ENCODE data around the gene C11orf24. TPM values are rescaled to one million over a fixed set of nuclear protein-coding genes. Genes with fewer than 3 reads are reported as not detected.

Gene C11orf24
- total RNA-seq, 2 donors from 2014 or later: 68.8 to 76.3 TPM

DNA sequence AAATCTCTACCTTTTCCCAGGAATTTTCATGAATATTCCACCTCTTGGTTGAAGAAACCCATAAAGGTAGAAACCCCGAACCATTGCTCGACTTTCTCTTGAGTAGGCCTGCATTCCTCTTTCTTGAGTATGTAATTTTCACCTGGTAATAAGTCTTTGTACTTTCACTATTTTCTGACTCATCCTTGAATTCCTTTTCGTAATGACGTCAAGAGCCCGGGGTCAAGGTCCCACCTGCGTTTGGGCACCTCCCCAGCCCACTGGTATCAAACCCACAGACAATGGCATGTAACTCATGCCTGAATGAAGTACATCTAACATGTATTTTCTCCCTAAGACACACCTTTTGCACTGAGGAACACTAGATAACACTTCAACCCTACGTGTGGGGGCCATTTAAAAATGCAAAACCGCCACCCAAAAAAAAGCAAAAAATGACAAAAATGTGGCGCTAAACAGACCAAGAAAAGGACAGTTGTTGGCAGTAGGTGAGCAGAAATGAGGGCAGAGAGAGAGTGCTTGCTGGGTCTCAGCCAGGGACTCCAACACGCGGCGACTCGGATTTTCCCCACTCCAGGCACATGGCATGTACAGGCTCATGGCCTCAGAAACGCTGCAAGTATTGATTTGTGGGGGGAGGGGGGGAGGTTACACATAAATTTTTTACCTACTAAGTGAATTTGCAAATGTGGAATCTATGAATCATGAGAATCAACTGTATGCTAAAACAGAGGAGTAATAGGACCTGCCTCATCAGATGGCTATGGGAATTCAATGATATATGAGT lies 4.1 kb upstream of the C11orf24 start:
- ATAC-seq (no peak), DNase-seq (no peak)
- intact Hi-C loops (cut with DNase I, micrococcal nuclease): no loop called here

DNA sequence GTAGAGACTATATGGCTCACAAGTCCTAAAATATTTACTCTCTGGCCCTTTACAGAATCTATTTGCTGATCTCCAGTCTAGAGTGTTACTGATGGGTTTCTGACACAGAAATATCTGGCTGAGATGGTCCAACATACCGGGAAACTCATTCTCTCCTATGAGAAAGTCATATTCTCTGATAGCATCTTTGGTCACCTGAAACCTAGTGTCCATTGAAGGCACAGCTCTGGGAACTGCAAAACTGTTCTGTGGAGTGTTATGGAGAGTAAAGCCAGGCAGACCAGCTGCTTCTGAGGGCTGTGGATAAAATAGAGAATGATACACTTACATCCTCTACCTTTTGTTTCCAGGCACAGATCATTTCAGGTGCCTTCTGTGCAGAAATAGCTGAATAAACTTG lies 2.5 kb upstream of the C11orf24 start:
- intact Hi-C loops (cut with DNase I, micrococcal nuclease): no loop called here
- no peak for ATAC-seq
- DNase-seq: no peak

DNA sequence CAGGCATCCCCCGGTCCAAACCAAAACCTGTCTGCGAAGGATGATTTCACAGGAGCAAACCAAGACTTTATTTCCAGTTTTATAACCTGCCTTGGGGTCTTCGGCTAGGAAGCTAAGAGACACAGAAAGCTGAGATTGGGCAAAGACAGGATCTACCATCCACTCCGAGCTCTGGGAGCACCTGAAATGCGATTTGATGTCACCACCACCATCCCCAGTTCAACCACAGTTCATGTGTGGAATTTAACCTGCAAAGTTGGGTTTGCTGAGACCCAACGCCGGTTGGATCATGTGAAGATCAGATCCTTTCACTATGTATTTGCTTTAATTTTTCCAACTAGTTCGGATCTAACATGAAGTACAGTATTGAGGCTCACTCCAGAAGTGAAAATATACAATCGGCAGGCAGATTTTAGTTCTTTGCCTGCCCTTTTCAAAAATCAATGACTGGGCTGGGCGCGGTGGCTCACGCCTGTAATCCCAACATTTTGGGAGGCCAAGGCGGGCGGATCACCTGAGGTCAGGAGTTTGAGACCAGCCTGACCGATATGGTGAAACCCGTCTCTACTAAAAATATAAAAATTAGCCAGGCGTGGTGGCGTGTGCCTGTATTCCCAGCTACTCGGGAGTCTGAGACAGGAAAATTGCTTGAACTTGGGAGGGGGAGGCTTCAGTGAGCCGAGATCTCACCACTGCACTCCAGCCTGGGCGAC lies 1.4 kb upstream of the C11orf24 start:
- ATAC-seq (no peak), DNase-seq (no peak)
- intact Hi-C loops (cut with DNase I, micrococcal nuclease): no loop called here

DNA sequence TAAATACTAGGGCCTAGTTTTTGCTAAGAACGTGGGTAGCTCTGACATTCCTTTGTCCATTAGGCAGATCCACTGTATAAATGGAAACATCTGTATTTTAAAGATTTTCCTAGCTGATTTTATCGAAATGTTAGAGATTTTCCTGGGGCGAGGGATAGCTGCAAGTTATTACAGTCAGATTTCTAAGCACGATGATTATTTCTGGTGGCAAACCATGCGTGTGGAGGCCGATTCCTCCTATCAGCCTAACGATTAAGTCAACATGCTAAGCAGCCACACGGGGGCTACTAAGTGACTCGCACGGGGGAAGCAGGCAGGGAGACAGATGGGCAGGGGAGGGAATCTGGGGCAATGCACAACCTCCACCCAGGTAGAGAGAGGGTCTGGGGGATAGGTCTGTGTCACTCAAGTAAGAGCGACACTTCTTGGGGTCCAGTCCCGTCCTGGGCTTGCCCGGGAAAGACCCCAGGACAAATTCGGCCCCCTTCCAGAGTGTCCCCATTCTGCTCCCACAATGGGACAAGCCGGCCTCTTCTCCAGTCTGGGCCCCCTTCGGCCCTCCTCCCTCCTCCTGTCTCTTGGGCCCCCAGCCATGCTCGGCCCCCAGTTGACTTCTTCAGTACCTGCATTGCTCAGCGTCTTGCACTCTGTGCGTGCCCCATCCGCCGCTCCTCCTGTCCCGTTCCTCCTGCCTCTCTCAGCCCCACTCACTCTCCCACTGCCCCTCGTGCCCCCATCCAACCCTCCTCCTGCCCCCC lies 571 bp downstream of the C11orf24 start:
- ATAC-seq (peak; percentile 36), DNase-seq (peak; percentile 51 to 68)
- intact Hi-C loops (cut with DNase I, micrococcal nuclease): no loop called here

DNA sequence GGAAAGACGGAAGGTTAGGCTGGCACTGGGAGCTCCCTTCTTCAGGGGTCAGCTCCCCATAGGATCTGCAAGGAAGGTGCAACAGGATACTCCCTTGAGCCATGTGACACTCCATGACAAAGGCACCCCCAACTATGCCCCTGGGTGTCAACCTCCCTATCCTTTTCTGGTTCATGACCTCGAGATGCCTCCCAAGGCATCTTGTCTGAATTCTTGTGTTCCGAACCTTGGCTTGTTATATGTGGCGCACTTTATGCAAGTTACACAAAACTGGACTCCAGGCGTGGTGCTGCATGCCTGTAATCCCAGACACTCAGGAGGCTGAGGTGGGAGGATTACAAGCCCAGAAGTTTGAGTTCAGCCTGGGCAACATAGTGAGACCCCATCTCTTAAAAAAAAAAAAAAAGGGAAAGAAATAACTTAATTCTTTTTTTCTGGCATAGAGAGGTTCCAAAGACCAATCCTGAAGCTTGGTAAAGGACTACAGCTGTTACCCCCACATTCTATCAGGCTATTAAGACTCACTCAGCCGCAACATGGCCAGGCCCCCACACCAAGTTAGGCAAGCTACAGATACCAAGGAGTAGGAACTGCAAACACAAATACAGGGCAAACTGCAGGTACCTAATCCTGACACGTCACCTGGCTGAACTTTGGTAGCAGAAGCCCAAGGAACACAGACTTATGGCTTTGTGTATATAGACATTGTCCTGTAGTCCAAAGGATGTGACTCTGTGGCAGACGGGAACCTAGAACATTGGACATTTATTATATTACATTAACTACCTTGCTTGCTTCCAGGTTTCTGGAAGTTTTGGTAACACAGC lies 1.4 kb downstream of the C11orf24 start:
- peak; percentile 59 for ATAC-seq
- intact Hi-C loops (cut with DNase I, micrococcal nuclease): no loop called here
- peak in 1 of 2 donors; percentile 61 for DNase-seq

DNA sequence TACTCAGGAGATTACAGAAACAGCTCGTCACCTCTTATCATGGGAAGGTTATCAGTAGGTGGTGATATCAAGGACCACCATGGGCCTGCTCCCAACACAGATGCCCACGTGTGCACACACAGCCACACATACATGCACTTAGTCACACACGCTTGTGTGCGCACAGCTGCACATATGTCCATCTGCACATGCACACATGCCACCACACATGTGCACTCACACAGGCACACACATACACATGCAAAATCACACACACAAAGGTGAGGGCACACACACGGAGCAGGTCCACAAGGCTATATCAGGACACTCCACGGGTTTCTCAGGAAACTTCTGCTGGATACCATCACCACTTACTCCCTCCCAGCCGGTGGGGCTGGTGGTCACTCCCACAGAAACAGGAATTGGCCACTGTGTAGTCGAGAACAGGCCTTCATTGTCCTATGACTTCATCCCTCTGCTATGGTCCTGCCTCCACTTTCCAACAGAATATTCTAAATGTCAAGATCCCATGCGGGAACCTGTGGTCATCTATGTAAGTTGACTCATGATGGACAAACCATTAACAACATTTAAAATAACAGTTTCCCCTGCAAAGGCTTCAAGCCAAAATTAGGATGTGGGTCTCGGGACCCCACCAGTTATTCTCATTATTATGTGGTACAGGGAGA lies 2.2 kb downstream of the C11orf24 start:
- DNase-seq: no peak
- intact Hi-C loops (cut with DNase I, micrococcal nuclease): no loop called here
- no peak for ATAC-seq

DNA sequence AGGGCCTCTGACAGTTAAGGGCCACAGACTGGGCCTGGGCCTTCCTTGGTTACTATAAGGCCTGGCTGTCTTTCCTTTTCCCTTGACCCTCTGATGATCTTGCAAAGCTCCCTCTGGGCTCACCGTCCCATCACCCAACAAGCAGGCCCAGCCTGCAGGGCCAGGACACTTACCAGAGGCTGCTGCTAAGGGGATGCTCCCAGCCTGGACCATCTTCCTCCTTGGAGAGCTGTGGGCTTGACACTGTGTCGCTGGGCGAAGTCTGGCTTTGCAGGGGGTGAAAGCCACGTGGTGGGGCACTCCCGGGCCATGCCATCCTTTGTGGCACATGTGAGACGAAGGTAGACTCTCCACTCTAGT lies 3.9 kb downstream of the C11orf24 start:
- no peak for ATAC-seq
- intact Hi-C loops (cut with DNase I, micrococcal nuclease): no loop called here
- DNase-seq: no peak

DNA sequence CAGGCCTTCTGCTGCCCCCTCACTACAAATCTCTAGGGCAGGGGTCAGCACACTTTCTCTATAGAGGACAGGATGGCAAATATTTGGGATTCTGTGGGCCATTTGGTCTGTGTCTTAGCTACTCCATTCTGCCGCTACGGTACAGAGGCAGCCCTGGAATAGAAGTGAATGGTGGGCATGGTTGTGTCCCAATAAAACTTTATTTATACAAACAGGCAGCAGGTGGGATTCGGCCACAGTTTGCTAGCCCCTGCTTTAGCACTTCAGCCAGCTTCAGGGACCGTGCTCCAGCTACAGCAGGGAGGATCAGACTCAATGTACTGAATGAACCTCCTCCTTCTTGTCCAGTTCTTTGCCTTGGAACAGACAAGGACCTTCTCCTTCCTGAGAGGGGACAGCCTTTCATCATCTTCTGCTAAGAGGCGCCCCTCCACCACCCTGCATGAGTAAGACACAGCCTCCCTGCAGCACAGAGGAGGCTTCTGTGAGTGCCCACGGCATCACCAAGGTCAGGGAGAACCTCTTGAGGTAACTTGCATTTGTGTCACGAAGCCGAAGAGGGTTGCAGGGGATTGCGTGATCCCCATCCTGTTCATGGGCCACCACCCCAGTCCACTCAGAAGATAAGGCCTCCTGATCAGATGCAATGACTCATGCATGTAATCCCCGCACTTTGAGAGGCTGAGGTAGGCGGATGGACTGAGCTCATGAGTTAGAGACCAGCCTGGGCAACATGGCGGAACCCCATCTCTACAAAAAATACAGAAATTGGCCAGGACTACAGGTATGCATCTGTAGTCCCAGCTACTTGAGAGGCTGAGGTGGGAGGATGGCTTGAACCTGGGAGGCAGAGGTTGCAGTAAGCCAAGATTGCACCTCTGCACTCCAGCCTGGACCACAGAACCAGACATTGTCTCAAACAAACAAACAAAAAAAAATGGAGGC lies 4.6 kb downstream of the C11orf24 start:
- ATAC-seq: no peak
- intact Hi-C loops (cut with DNase I, micrococcal nuclease): no loop called here
- no peak for DNase-seq

DNA sequence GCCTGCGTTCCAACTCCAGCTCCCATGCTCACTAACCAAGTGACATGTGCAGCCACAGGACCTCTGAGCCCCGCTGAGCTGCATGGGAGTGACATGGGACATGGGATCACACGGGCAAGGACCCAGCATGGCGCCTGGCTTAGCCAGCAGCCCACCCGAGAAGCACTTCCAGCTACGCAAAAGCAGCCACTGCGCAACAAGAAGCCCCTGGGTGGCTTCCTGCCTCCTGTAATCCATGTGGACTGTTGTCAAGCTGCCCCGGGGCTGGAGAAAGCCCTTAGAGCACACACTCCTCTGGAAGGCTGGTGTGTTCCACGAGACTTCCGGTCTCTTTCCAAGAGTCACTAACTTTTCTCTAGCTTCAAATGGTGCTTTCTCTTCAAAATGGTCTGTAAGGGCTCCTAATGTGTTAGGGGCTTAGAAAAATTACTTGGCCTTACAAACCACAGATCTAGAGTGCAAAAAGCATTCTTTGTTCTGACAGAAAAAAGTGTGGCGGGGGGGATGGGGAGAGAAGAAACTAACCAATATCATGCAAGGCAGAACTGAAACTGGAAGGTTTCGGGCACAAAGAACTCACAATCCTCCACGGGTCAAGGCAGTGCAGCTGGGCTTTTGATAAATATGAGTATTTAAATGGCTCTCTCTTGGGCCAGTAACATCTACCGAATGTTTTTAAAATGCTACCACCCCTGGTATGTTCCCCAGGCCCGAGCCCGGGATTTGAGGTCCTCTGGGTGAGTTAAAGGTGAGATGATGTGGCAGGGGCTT lies 5.5 kb downstream of the C11orf24 start:
- DNase-seq (no peak), ATAC-seq (no peak)
- intact Hi-C loops (cut with DNase I, micrococcal nuclease): no loop called here

DNA sequence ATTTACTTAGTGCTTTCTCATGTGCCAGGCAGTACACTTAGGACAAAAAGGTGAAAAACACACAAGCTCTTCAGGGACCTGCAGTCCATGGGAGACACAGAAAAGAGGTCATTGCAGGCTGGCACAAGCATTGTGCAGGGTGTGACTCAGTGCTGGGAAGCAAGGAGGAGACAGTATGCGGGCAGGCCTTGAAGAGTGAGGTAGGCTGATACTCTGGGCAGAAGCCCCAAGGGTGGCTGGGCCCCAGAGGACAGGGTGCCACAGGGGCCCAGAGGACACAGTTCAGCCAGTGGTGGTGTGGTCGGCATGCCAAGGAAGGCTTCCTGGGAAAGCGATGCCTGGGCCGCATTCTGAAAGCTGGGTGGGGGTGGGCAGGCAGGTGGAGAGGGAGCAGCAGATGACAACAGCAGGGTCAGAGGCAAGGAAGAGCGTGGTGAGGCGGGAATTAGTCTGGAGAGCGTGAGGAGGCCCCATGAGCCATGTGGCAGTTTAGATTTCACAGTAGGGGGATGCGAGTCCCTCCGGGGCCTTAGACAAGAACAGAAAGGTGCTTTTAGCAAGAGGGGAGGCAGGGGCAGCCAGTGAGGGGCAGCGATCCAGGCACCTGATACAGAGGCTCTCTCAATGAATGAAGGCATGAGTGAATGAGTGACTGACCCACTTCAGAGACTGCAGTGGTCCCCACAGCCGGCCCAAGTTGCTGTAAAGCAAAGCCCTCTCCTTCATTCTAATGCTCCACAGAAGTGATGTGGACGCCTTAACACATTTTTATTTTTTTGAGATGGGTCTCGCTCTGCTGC lies 6.8 kb downstream of the C11orf24 start:
- intact Hi-C loops (cut with DNase I, micrococcal nuclease): no loop called here
- DNase-seq (no peak), ATAC-seq (no peak)

DNA sequence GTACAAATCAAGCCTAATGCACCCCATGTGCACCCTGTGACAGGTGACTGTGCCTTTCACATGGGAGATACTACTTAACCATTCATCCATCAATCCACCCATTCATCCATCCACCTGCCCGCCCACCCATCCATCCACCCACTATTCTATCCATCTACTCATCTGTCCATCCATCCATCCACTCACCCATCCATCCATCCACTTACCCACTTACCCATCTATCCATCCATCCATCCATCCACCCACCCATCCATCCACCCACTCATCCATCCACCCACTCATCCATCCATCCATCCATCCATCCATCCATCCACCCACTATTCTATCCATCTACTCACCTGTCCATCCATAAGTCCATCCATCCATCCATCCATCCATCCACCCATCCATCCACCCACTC lies 7.5 kb downstream of the C11orf24 start:
- no peak for DNase-seq
- intact Hi-C loops (cut with DNase I, micrococcal nuclease): no loop called here
- ATAC-seq: no peak

DNA sequence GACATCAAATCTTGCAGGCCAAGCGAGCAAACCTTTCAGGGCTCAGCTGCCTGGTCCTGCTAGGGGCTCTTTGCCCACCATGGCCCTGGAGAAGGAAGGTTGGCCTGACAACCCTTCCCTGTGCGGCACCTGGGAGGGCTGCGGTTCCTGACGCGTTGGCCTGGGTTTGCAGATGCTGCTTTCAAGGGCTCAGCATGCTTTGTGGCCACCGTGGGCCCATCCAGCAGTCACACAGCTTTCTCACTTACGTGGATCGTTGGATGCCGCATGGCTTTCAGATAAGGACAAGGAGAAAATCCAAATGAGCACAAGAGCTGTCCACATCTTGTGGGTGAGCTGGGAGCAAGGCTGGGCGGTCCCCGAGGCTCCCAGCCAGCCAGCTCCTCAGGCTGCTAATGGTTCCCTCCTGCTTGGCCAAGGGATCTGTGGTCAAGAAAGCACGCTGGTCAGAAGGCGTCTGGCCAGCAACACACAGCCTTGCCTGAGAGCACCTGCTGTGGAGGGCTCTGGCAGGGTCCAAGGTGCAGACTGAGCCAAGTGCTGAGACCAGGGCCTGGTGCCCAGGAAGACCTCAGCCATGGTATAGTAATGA lies 8.2 kb downstream of the C11orf24 start:
- intact Hi-C loops (cut with DNase I, micrococcal nuclease): no loop called here
- DNase-seq: no peak
- ATAC-seq: no peak

DNA sequence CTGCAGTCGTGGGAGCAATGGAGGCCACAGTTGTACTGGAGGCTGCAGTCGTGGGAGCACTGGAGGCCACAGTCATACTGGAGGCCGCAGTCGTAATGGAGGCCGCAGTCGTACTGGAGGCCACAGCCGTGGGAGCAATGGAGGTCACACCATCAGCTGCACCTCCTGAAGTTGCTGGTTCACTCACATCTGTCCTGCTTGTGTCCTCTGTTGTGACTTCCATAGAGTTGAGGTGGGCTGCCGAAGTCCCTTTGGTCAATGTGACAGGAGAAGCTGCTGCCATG lies 9.3 kb downstream of the C11orf24 start:
- intact Hi-C loops (cut with DNase I, micrococcal nuclease): no loop called here
- ATAC-seq (no peak), DNase-seq (no peak)

DNA sequence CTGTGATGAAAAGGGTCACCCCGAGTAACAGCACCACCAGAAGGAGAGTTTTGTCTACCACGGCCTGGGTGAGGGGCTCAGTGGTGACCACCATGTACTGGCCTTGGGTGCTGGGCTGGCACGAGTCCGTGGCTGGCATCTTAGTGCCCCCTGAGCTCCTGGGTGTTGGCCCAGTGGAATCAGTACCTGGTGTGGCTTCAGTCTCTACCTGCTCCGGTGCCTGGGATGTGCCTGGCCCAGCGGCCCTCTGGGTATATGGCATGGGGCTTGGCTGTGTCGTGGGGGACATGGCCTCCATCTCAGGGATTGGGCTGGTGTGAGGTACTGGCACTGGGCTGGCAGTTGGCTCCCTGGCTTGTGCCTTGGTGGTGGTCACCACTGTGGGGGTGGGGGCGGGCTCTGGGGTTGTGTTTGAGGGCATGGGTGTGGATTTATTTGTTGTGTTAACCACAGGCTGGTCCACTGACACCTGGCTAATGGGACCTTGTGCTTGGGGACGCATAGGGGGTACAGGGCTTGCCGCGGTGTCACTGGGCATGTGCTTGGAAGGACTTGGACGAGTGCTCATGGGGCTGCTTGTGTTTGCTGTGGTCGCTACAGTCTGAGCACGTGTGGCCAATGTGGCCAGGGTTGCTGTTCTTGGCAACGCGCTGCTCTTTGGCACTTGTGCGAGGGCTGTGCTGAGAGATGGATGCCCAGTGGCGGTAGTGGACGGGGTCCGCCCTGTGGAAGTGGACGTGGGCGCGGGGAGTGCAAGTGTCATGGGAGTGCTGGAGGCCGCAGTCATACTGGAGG lies 9.8 kb downstream of the C11orf24 start:
- no peak for DNase-seq
- no peak for ATAC-seq
- intact Hi-C loops (cut with DNase I, micrococcal nuclease): no loop called here

DNA sequence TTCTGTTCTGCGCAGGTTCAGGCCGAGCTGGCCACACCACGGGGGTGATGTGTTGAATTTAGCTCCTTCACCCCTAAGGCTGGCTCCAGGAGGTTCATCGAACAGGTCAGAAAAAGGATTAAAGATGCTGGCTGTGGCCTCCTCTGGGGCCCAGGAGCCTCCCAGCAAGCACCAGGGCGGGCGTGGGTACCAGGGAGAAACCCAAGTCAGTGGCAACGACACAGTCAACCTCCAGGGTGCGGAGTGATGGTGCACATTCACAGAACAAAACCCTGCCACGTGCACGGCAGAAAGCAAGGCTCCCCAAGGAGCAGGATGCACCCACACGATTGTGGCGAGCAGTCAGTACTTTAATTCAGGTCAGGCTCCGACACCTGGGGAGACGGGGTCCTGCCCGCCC lies 10.8 kb downstream of the C11orf24 start:
- DNase-seq (no peak), ATAC-seq (no peak)
- intact Hi-C loops (cut with DNase I, micrococcal nuclease): no loop called here
